HCT116 (cell line): ENCODE results near the gene SNED1. TPM values are rescaled to one million over a fixed set of nuclear protein-coding genes. Genes with fewer than 3 reads are reported as not detected.

ENCODE experiments used
- ATAC-seq: fragments of 200-7000 bp; cut with Tn5 transposase; 2 replicates; pipeline ENCODE4 v1.9.1; 2020; ENCODE audit warnings: mild to moderate bottlenecking, moderate library complexity
- BruUV-seq: library from RNA; stranded (reverse); fragments of 400-500 nt; replicated peaks from 2 replicates; lab custom pipeline; 2021; lab: Mats Ljungman, UMichigan
- CTCF ChIA-PET: fragments of 300-600 bp; sonication (Branson Sonifier 250); formaldehyde crosslinking; loops from one replicate; lab custom pipeline; 2021; ENCODE audit warnings: antibody characterized with exemption; lab: Charles Lee
- POLR2A ChIA-PET: fragments of 300-600, 350-600 bp; sonication (Branson Sonifier 250); formaldehyde crosslinking; loops from one replicate; lab custom pipeline; 2021; ENCODE audit warnings: antibody characterized with exemption; lab: Charles Lee
- RAD21 ChIA-PET, 2 experiments: fragments of 300-600 bp; sonication (Branson Sonifier 250); formaldehyde crosslinking; loops; one replicate each; lab custom pipeline; 2023; ENCODE audit warnings: low total read pairs in 2 of 2; ENCODE audit not compliant: uncharacterized antibody in 2 of 2, unreplicated experiment in 2 of 2, low non-redundant PET in 1 of 2; lab: Charles Lee
- DNase-seq: peaks from one replicate; pipeline ENCODE4 v3.0.0-alpha.2; 2010; ENCODE audit warnings: low read depth, low spot score
- H2AFZ ChIP-seq: fragments of 200-600 bp; shearing (Covaris generic), sonication (generic); 2 replicates; pipeline ENCODE4 v1.6.1; 2017; ENCODE audit warnings: low read depth, mixed run types, mixed read lengths, antibody characterized with exemption, low read length; ENCODE audit not compliant: poor library complexity, severe bottlenecking
- H3K27ac ChIP-seq: 2 replicates; pipeline ENCODE4 v1.5.1; 2012; ENCODE audit warnings: low read depth, low read length
- H3K27me3 ChIP-seq: fragments of 200-600 bp; sonication (generic); 2 replicates; pipeline ENCODE4 v1.6.1; 2016; ENCODE audit warnings: mixed run types, low read length, mixed read lengths; ENCODE audit not compliant: insufficient read depth
- H3K36me3 ChIP-seq, 2 experiments: fragments of 200-500 bp in 1 of 2; fragments of 200-600 bp in 1 of 2; sonication (Bioruptor generic) in 1 of 2; sonication (generic) in 1 of 2; 2 replicates each; pipeline versions ENCODE4 v1.5.1 to v1.6.1; 2014 to 2016; ENCODE audit warnings: low read length in 2 of 2, inconsistent platforms in 1 of 2, mixed read lengths in 1 of 2, mixed run types in 1 of 2; ENCODE audit not compliant: insufficient read depth in 2 of 2, control insufficient read depth in 1 of 2
- H3K4me1 ChIP-seq, 2 experiments: fragments of 200-600 bp in 1 of 2; sonication (generic) in 1 of 2; 2 replicates each; pipeline versions ENCODE4 v1.5.1 to v1.6.1; 2012 to 2017; ENCODE audit warnings: low read length in 2 of 2, inconsistent platforms in 1 of 2, mild to moderate bottlenecking in 1 of 2, mixed read lengths in 1 of 2, mixed run types in 1 of 2, moderate library complexity in 1 of 2; ENCODE audit not compliant: insufficient read depth in 2 of 2, control insufficient read depth in 1 of 2
- H3K4me2 ChIP-seq: fragments of 200-600 bp; sonication (generic); 2 replicates; pipeline ENCODE4 v1.6.1; 2017; ENCODE audit warnings: mixed run types, low read length, mixed read lengths
- H3K4me3 ChIP-seq, 2 experiments: fragments of 200-600 bp in 1 of 2; sonication (generic) in 1 of 2; replicated peaks in 1 of 2; 2 replicates each; pipeline ENCODE4 v1.5.1; 2011 to 2016; ENCODE audit warnings: low read length in 2 of 2, control low read depth in 1 of 2, low read depth in 1 of 2, mild to moderate bottlenecking in 1 of 2, mixed read lengths in 1 of 2, mixed run types in 1 of 2
- H3K79me2 ChIP-seq: fragments of 200-600 bp; sonication (generic); 2 replicates; pipeline ENCODE4 v1.6.1; 2017; ENCODE audit warnings: mild to moderate bottlenecking, mixed run types, low read length, moderate library complexity, mixed read lengths; ENCODE audit not compliant: insufficient read depth
- H3K9ac ChIP-seq: fragments of 200-600 bp; sonication (generic); 2 replicates; pipeline ENCODE4 v1.6.1; 2016; ENCODE audit warnings: low read length, mixed read lengths
- H3K9me2 ChIP-seq: fragments of 200-600 bp; sonication (generic), shearing (Covaris generic); 2 replicates; pipeline ENCODE4 v1.6.1; 2017; ENCODE audit warnings: mixed run types, mild to moderate bottlenecking, moderate library complexity; ENCODE audit not compliant: insufficient read depth
- H3K9me3 ChIP-seq, 2 experiments: fragments of 200-500 bp in 1 of 2; fragments of 200-600 bp in 1 of 2; sonication (Bioruptor generic) in 1 of 2; sonication (generic) in 1 of 2; 2 replicates each; pipeline ENCODE4 v1.6.1; 2014 to 2017; ENCODE audit warnings: low read length in 2 of 2, mixed read lengths in 2 of 2, inconsistent platforms in 1 of 2, low read depth in 1 of 2, mild to moderate bottlenecking in 1 of 2, mixed run types in 1 of 2, moderate library complexity in 1 of 2; ENCODE audit not compliant: control insufficient read depth in 1 of 2, insufficient read depth in 1 of 2
- H4K20me1 ChIP-seq: fragments of 200-600 bp; sonication (generic), shearing (Covaris generic); 2 replicates; pipeline ENCODE4 v1.6.1; 2017; ENCODE audit warnings: mixed run types, mild to moderate bottlenecking, moderate library complexity; ENCODE audit not compliant: insufficient read depth
- EZH2 ChIP-seq: fragments of 200-600 bp; sonication (generic); IDR thresholded peaks from 2 replicates; pipeline ENCODE4 v1.6.1; 2017; ENCODE audit warnings: antibody characterized with exemption, mixed run types
- POLR2A ChIP-seq: IDR thresholded peaks from 2 replicates; pipeline ENCODE4 v1.7.0; 2011; ENCODE audit warnings: borderline replicate concordance; ENCODE audit not compliant: insufficient read depth, insufficient read length; ENCODE audit errors: extremely low read depth
- SIN3A ChIP-seq: IDR thresholded peaks from 2 replicates; pipeline ENCODE4 v1.6.1; 2012; ENCODE audit warnings: low read depth
- ZNF274 ChIP-seq: fragments of 200-500 bp; sonication (Bioruptor generic); IDR thresholded peaks from 2 replicates; pipeline ENCODE4 v1.6.1; 2014; ENCODE audit warnings: mild to moderate bottlenecking, low read depth, low read length, inconsistent platforms
- intact Hi-C: fragments of 100-400 bp; cut with micrococcal nuclease; formaldehyde crosslinking; loops from 2 replicates; pipeline ENCODE4 v1.10.0; 2022
- total RNA-seq: library from RNA; stranded (reverse); gene quantifications from one replicate; pipeline ENCODE4 v1.2.1, GENCODE V29; 2021; ENCODE audit not compliant: unreplicated experiment
- TF ChIP-seq, protein P1 (sequence below), 3 experiments: fragments of 200-600 bp in 1 of 3; sonication (generic) in 1 of 3; IDR thresholded peaks in 2 of 3; conservative IDR thresholded peaks in 1 of 3; 2 replicates each; pipeline ENCODE4 v1.5.1; 2012 to 2017; ENCODE audit warnings: low read depth in 2 of 3, low read length in 2 of 3, antibody characterized with exemption in 1 of 3, borderline replicate concordance in 1 of 3, control low read depth in 1 of 3, mild to moderate bottlenecking in 1 of 3, mixed read lengths in 1 of 3, mixed run types in 1 of 3, moderate library complexity in 1 of 3; ENCODE audit not compliant: insufficient read depth in 1 of 3

SNED1 gene
- total RNA-seq, 1 experiment from 2014 or later: 9.6 TPM

DNA sequence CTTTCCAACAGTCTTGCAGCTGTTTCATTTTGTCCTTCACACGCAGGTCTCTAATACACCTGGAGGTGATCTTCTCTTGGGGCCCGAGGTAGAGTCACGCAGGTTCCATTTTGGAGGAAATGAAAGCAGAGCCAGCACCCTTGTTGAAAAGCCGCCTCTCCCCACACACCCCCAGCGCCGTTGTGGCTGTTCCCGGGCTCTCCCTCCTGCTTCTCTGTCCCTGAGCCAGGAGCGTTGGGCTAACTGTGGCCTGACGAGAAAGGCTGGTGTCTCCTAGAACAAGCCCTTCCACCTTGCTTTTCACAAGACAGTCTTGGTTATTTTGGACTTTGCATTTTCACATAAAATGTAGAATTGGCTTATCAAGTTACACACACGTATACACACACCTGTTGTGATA, 16.3 kb downstream of the SNED1 start:
- intact Hi-C loops: no loop called here
- H3K9ac ChIP-seq: no peak overlapping the region
- BruUV-seq: no TSS peak

DNA sequence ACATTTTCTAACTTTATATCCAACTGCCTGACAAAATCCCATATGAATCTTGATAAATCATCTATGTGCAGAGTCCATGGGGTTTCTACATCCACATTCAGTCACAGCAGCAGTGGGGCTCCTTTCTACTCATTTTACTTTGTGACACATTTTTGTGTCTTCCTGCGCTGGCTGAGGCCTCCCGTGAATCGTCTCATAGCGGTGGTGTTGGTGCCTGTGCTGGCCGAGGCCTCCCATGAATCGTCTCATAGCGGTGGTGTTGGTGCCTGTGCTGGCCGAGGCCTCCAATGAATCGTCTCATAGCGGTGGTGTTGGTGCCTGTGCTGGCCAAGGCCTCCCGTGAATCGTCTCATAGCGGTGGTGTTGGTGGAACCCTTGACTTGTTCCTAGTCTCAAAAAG, 17.0 kb downstream of the SNED1 start:
- BruUV-seq: no TSS peak
- H3K36me3 ChIP-seq: no peaks in the 10 kb centered on the region
- H3K4me3 ChIP-seq: no peak overlapping the region
- no peak overlapping the region for H3K27ac ChIP-seq
- no peak overlapping the region for H2AFZ ChIP-seq
- no peak for ATAC-seq
- intact Hi-C loops: no loop called here
- H4K20me1 ChIP-seq: no peaks in the 10 kb centered on the region
- no peaks in the 10 kb centered on the region for H3K79me2 ChIP-seq
- H3K9me2 ChIP-seq: no peaks in the 10 kb centered on the region
- no peak for TF ChIP-seq SIN3A
- TF ChIP-seq, all 23 proteins: peak for 0
- ChIA-PET POLR2A (no interaction called here), CTCF (no interaction called here), RAD21 (no interaction called here)
- H3K9me3 ChIP-seq: no peaks in the 10 kb centered on the region
- no peak overlapping the region for H3K9ac ChIP-seq
- no peak overlapping the region for H3K4me2 ChIP-seq
- DNase-seq: no peak
- H3K4me1 ChIP-seq: peaks cover 0 to 7% of the 10 kb centered on the region in 2 experiments; a peak in 1 of 4 replicates
- H3K27me3 ChIP-seq: no peaks in the 10 kb centered on the region

More for the DNA sequence above, 16.3 kb downstream of the SNED1 start:
- CTCF ChIA-PET: no interaction called here
- no peak for DNase-seq
- Histone ChIP-seq H3K9me2 (no peaks in the 10 kb centered on the region), H3K4me3 (no peak overlapping the region), H4K20me1 (no peaks in the 10 kb centered on the region)
- TF ChIP-seq EZH2 (no peak), ZNF274 (no peak), POLR2A (no peak)
- TF ChIP-seq, protein P1, sequence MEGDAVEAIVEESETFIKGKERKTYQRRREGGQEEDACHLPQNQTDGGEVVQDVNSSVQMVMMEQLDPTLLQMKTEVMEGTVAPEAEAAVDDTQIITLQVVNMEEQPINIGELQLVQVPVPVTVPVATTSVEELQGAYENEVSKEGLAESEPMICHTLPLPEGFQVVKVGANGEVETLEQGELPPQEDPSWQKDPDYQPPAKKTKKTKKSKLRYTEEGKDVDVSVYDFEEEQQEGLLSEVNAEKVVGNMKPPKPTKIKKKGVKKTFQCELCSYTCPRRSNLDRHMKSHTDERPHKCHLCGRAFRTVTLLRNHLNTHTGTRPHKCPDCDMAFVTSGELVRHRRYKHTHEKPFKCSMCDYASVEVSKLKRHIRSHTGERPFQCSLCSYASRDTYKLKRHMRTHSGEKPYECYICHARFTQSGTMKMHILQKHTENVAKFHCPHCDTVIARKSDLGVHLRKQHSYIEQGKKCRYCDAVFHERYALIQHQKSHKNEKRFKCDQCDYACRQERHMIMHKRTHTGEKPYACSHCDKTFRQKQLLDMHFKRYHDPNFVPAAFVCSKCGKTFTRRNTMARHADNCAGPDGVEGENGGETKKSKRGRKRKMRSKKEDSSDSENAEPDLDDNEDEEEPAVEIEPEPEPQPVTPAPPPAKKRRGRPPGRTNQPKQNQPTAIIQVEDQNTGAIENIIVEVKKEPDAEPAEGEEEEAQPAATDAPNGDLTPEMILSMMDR (IDR thresholded peaks at IDR 0.05 in 2 of 3, conservative IDR thresholded peaks at IDR 0.05 in 1 of 3; ENCODE audit: borderline replicate concordance in 1 of 3, insufficient read depth in 1 of 3, low read depth in 2 of 3, low read length in 2 of 3): no peak
- TF ChIP-seq, all 23 proteins: peak for 0
- Histone ChIP-seq H3K27ac (no peak overlapping the region), H2AFZ (no peak overlapping the region), H3K36me3 (no peaks in the 10 kb centered on the region), H3K27me3 (no peaks in the 10 kb centered on the region), H3K9me3 (no peaks in the 10 kb centered on the region), H3K4me1 (peaks cover 0 to 7% of the 10 kb centered on the region in 2 experiments; a peak in 1 of 4 replicates), H3K4me2 (no peak overlapping the region), H3K79me2 (no peaks in the 10 kb centered on the region)
- ChIA-PET RAD21 (no interaction called here), POLR2A (no interaction called here)
- ATAC-seq: no peak
